GM21367 (cell line): Measurements from ENCODE around the gene NR2C2AP.
"Not testable (repeated sequence)": the region's sequence is repeated elsewhere in the genome, so short reads cannot be mapped to it uniquely, and the experiment has no call there.

Experiments used
- ATAC-seq: cut with Tn5 transposase; IDR thresholded peaks from one replicate; pipeline ENCODE4 v1.9.1; 2021; ENCODE audit not compliant: unreplicated experiment

Gene NR2C2AP

DNA sequence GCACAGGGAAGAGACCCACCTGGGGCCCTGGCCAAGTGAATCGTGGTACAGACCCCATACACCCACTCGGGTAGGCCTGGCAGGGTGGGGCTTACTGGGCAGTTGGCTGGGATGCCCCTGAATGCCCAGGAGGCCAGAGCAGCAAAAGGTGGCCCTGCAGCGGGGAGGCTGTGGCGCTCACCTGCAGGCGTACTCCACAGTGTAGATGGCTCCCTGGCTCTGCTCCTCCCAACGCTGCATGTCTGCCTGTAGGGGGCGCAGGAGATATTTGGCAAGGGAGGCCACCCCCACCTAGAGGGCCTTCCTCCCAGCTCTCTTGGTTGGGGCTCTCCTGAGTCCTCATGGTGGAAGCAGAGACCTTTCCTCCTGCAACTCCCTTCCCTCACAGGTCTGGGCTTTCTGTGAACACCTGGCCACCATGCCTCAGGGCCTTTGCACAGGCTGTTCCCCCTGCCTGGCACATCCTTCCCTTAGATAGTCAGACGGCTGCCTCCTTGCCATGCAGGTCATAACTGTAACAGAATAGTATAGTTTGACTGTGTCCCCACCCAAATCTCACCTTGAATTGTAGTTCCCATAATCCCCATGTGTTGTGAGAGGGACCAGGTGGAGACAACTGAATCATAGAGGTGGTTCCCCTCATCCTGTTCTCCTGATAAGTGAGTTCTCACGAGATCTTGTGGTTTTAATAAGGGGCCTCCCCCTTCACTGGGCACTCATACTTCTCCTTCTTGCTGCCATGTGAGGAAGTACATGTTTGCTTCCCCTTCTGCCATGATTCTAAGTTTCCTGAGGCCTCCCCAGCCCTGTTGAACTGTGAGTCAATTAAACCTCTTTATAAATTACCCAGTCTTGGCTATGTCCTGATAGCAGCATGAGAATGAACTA lies 17.1 kb downstream of the NR2C2AP start:
- ATAC-seq = no peak

DNA sequence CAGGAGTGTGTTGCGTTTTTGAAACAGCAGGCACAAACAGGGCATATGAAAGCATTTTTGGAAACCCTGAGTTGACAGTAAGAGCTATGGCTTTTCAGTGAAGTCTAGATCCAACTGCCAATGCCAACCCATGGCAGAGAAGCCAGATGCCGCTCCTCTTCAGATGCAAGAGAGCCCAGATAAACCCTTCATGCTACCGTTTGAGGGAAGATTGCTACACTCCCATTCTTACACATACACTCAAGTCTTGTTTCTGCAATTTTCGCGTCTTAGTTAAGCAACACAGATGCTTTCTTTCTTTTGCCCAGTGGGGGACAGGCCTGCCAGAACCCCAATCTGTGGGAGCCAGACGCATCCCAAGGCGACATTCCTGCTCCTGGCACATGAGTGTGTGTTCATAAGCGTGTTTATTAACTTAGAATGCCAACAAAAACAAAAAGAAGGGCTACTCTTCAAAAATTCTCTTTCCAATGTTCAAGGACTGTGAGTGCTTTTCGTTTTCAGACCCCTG lies 21.7 kb downstream of the NR2C2AP start:
- no peak for ATAC-seq

DNA sequence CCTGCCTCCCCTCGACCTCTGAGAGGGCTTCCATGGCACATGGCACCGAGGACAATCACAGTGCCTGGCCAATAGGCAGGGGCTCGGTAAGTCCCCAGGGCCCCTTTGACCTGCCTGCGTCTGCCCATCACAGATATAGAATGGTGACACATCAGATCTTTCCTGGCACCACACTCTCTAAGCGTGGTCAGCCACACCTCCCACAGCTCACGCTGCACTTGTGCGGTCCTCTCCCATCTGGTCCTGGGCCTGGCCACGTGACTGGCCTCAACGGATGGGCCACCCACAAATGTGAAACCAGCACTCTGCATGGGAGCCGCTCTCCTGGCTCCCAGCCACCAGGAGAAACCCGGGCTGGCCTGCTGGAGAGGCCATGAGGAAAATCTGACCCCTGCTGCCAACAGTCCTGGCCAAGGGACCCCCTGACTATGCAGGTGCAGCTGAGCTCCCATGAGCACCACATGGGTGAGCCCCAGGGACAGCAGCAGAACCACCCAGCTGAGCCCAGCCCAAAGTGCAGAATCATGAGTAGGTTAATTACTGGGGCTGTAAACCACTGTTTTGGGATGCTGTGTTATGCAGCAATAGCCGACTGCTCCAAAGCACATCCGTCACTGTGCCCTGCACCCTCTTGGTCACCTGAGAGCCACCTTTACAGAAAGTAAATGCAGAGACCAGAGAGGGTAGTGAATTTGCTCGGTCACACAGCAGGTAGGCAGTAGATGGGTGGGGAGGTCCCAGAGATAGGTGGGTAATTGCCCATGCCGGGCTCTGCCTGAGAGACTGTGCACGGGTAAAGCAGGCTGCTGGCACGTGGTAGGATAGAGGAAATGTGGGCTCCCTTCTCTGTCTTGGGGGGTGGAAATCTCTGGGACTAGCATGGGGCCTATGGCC lies 23.4 kb downstream of the NR2C2AP start:
- ATAC-seq = no peak

DNA sequence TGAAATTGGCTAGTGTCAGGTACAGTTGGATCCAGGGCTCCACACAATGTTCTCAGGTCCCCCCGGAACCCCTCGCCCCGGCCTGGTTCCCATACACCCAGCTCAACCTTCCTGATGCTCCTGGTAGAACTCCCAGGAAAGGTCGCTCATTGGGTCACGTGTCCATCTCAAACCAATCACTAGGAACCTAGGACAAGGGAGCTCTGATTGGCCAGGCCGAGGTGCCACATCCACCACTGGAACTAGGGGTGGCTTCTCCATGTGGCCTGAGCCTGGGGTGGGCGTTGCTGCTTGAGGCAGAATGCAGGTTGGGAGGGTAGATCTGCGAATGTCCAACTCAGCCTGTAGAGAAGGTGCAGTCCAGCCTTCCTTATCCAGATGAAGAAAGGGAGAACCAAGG lies 26.3 kb downstream of the NR2C2AP start:
- no peak for ATAC-seq

DNA sequence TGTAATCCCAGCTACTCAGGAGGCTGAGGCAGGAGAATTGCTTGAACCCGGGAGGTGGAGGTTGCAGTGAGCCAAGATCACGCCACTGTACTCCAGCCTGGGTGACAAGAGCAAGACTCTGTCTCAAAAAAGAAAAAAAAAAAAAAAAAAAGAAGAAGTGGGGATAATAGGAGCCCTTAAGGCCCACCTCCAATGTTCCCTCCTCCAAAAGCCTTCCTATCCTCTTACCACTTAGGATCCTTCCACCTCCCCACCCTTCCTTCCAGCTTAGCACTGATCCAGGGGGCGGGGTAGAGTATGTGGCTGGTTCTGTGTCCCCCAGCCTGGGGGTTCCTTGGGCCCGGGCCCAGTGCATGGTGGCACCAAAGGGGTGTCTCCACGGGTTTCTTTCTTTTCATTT lies 30.0 kb downstream of the NR2C2AP start:
- ATAC-seq = not testable (repeated sequence)

DNA sequence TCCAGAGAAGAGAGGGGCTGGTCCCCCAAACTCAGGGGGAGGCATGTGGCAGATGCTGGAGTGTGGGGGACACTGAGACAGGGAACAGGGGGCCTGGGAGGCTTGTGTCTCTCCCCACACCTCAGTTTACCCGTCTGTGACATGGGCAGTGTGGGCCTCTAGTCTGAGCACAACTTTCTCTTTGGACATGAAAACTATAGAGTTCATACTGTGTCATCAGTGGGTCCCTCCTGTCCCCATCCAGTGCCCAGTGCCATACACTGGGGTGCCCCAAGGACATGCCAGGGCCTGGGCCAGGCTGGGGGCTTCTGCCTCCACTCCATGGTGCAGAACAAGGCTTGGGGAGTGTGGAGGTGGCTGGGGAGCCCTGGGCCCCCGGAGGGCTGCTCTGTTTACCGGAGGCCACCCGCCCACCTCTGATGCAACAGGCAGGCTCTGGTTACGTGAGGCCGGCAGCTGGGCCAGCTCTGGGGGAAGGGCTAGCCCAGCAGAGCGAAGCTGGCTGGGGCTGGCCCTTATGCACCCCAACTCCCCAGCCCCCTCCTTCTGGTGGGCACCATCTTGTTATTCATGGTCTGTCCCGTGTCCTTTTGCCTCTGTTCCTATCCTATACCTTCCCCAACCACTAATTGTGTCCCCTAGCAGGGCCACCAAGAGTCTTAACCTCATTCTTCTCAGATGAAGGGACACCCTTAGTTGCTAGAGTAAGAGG lies 31.2 kb downstream of the NR2C2AP start:
- ATAC-seq = no peak

DNA sequence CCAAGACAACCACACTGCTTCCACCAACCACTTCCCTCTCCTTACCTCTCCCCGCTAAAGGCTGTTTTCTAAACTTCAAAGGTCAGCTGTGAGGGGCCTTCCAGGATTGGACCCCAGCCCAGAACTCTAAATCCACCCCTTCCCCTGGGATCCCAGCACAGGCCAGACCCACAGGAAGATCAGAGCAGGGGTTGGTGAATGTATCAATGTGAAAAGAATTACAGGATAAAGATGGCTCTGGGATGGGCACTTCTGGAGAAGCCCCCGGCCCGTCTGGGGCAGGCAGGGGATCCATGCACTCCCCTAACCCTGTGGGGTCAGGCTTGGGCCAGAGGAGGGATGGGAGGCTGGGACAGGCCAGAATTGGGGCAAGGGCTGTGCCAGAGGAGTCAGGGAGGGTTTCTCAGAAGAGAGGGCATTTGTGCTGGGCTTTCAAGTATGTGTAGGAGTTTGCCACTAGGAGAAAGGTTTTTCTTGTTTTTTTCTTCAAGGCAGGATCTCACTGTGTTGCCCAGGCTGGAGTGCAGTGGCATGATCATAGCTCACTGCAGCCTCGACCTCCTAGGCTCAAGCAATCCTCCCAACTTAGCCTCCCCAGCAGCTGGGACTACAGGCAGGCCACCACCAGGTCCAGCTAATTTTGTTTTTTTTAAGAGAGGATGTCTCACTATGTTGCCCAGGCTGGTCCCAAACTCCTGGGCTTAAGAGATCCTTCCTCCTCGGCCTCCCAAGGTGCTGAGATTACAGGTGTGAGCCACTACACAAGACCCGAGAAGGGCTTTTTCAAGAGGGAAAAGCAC lies 32.1 kb downstream of the NR2C2AP start:
- ATAC-seq = no peak

DNA sequence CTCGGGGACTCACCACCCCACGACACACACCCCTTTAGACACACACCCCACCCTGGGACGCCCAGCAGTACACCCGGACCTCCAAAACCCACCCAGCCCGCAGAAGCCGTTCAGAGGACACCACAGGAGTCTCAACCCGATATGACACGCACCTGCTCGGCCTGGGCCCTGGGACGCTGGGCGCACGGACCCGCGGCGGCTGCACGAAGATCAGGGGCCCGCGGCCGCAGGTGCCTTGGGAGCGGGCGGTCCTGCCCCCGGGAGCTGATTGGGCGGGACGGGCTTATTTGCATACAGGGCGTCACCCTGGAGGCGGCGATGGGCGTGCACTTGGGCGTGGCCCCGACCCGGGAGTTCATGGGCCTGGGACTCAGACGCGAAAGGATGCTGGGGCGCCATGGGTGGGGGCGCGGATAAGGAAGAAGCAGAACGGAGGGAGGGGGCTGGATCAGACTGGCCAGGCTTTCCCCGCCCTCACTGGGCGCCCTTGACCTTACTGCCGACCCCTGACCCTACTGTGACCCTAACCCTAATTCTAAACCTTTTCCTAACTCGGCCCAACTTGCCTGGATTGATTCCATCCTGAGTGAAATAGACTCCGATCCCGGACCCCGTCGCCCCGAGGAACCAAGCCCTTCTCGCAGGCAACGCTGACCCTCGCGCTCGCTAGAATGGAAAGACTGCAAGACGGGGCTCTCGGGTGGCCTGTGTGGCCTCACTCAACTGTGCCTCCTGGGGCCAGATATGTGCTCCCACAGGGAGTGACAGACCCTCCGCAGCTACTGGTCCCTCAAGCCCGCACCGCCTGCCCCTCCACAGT lies 33.0 kb downstream of the NR2C2AP start, which contains the start of gene MEF2B:
Gene MEF2B, minus strand, starts transcription at position 211 of the 820 bp plus-strand sequence. CDS start 19,528 bp downstream, outside the sequence.
- peak; percentile 82 for ATAC-seq

DNA sequence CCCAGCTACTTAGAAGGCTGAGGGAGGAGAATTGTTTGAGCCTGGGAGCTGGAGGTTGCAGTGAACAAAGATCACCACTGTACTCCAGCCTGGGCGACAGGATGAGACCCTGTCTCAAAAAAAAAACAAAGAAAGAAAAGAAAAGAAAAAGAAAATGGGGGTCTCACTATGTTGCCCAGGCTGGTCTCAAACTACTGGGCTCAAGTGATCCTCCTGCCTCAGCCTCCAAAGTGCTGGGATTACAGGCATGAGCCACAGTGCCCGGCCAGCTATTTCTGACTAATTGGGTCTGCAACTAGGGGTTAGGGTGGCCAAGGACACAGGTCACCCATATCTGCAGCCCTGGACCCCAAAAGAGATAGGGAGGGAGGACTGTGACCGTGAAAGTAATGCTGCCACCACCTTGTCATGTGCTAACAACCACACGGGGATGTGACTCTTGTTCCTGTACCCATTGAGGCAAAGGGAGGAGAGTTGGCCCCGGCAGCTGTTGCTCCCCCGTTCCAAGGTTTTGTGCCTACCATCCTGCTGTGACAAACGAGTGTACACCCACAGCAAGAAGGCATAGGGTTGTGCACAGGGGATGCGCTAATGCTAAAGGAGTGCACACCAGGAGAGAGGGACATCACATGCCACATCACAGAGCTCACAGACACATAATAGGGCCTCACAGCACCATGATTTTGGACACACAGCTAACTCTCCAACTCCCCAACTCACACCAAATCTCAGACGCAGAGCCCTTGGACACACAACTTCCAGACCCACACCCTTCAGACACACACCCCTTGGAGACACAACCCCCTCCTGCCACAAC lies 33.8 kb downstream of the NR2C2AP start:
- ATAC-seq = no peak

DNA sequence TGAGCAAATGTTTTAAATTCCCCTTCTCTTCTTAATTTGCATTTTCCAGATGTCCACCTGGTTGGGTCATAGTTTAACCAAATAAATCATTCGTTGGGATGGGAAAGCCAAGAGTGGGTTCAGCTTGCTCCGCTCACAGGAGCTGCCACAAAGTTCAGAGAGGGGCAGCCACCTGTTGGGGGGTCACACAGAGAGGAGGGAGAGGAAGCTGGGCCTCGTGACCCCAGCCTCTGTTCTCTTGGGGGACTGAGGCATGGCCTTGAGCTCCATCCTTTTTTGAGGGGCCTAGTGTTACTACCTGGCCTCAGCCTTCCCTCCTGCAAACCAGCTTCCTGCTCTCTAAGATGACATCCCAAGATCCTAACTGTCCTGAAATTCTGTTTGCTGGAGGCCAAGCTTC lies 35.6 kb downstream of the NR2C2AP start:
- no peak for ATAC-seq

DNA sequence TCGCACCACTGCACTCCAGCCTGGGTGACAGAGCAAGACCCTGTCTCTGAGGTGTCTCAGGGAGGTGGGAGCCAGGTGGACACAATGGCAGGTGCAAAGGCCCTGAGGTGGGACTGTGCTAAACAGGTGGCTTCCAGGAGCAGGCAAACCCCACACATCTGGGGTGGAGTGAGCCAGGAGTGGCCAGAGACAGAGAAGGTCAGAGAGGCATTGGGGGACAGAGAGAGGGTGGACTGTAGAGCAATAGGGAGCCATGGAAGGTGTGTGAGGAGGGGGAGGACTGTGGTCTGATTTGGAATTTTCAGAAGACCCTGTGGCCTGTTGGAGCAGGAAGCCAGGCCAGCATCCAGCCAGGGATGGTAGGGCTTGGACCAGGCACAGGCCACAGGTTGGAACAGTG lies 37.8 kb downstream of the NR2C2AP start:
- no peak for ATAC-seq

DNA sequence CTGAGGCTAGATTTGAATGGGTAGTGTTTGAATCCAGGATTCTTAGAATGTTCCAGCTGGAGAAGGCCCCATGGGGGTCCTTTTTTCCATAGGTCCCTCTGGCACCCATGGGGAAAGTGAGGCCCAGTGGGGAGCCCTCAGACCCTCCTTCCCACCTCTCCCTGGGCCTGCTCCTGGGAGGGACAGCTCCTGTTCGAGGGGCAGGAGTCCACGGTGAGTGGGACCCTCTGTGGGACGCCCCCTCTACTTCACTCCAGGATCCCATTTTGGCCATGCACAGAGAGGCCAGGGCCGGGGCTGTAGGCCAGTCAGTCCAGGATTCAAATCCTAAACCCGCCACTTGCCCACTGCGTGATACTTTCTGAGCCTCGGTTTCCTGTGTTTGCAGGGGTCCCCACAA lies 40.7 kb downstream of the NR2C2AP start:
- ATAC-seq = no peak

DNA sequence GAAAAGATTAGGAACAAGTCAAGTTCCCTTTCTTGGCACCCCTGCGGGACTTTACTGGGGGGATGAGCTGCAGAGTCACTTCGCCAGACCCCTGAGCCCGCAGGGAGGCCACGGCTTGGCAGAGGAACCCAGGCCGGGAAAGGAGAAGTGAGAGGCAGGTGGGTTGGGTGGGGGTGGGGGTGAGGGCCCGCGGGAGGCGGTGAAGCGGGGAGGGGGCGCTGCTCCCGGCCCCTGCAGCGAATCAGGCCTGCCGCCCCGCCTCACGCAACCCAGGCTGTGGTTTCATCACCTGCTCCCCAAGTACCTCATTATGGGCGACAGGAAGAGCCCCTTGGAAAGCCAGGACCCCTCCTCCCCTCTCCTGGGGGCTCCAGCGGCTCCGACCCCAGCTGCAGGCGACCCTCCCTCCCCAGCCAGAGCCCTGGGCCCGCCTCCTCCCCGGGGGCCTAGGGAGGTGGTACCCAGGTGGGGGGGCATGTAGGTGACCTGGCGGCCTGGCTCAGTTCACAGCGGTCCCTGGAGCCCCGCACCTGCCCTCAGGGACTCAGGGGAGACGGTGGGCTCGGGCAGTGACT lies 42.7 kb downstream of the NR2C2AP start:
- ATAC-seq = no peak

DNA sequence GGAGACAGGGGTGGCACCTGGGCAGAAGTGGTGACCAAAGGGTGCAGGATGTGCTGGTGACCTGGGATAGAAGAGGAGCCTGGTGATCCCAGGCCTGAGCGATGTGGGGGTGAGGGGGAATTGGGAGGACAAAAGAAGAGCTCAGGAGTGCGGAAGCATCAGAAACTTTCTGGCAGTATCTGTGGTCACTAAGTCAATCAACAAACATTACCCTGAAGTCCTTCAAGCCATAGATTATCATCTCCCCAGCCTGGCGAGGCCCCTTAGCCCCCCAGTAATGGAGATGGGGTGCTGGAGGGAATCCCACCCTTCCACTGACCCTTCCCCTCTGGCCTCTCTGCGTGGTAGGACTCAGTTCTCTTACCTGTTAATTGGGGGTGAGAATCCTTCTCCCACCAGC lies 43.7 kb downstream of the NR2C2AP start:
- ATAC-seq = no peak

DNA sequence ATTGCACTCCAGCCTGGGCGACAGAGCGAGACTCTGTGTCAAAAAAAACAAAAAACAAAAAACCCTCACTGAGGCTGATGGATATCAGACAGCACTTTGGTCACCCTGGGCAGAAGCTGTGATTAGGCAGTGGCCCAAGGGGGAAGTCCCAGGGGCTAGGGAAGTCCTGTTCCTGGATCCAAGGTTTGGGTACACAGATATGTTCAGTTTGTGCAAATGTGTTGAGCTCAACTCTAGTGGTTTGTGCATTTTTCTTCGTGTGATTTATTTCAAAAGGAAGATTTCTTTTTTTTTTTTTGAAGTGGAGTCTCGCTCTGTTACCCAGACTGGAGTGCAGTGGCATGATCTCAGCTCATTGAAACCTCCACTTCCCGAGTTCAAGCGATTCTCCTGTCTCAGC lies 45.4 kb downstream of the NR2C2AP start:
- no peak for ATAC-seq

DNA sequence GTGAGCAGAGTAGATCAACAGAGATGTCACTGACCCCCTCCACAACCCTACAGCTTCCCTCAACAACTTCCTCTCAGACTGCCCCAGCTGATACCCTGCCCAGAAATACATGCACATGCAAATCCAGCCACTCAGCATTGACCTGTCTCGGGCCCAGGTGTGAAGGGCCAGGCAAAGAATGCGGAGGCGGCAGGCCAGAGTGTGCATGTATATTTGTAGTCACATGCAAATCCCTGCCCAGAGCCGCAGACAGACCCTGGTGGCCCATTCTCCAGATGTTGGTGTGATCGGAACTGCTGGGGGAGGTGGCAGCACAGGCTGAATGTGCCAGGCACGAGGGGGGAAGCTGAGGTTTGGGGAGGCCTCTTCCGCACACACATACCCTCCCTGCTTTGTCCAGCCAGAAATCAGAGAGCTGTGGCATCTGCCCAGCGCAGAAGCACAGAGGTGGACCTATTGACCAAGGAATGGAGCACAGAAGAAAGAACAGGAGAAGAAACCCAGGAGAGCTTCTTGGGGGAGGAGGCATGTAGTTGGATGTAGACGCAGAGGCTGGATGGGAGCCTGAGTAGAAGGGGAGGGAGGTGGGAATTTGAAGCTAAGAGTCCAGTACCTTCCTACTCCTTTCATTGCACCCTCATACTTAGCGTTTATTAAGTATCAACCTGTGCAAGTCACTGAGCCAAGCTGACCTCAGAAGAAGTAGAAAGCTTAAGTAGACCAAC lies 47.6 kb downstream of the NR2C2AP start:
- ATAC-seq = peak; percentile 56

DNA sequence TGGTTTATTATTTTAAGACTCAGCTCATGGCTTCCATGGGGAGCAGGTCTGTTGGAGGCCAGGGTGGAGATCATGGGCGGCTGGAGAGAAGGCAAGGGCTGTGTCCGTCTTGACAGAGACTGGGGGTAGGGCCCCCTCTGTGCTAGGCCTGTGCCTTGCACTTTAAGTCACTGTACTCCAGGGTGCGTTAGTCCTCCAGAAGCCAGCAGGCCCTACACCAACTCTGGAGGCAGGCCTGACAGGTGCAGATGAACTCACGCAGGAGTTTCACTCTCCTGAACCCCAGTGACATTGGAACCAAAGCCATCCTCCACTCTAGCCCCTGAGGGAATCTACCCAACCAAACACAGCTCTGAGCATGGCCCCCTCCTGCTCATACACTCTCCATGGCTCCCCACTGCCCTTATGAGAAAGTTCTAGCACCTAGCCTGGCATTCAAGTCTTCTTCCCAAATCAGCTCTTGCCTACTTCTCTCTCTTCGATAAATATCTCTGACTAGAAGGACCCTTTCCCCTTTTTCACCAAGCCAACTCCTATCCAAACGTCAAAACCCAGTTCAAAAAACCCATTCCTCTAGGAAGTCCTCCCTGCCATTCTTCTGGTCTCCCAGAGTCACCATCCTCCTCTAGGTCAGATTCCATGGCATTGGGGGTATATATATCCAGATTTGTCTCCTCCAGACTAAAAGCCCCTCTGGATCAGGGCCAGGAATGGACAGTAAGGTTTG lies 48.3 kb downstream of the NR2C2AP start:
- ATAC-seq = no peak
